Natural killer cell (primary cell): ENCODE results near the gene PEX7. TPM values are rescaled to one million over a fixed set of nuclear protein-coding genes. Genes with fewer than 3 reads are reported as not detected.
"Not testable (repeated sequence)": the region's sequence is repeated elsewhere in the genome, so short reads cannot be mapped to it uniquely, and the experiment has no call there.

Source experiments
- ATAC-seq, 3 donors: fragments of 150-1000 bp in 2 of 3; fragments of 200-7000 bp in 1 of 3; cut with Tn5 transposase; 1 replicate in 1 of 3; 2 replicates in 2 of 3; pipeline ENCODE4 v1.10.0; 2021; ENCODE audit warnings: mild to moderate bottlenecking in 2 of 3, moderate library complexity in 2 of 3
- DNase-seq, 2 donors: peaks; one replicate each; pipeline versions ENCODE4 v3.0.0 to v3.0.0-alpha.2; 2013 to 2021; ENCODE audit warnings: mixed read lengths in 1 of 2
- H3K27ac ChIP-seq: one replicate; pipeline ENCODE4 v1.5.1; 2013; ENCODE audit warnings: mild to moderate bottlenecking, low read length
- H3K27me3 ChIP-seq: one replicate; pipeline ENCODE4 v1.6.1; 2013; ENCODE audit warnings: low read length; ENCODE audit not compliant: control insufficient read depth, insufficient read depth
- H3K36me3 ChIP-seq: one replicate; pipeline ENCODE4 v1.6.1; 2013; ENCODE audit warnings: low read length; ENCODE audit not compliant: control insufficient read depth, insufficient read depth
- H3K4me1 ChIP-seq: one replicate; pipeline ENCODE4 v1.6.1; 2013; ENCODE audit warnings: low read length; ENCODE audit not compliant: control insufficient read depth, insufficient read depth
- H3K4me3 ChIP-seq: one replicate; pipeline ENCODE4 v1.5.1; 2013; ENCODE audit warnings: low read length
- H3K9me3 ChIP-seq: one replicate; pipeline ENCODE4 v1.6.1; 2013; ENCODE audit warnings: low read length; ENCODE audit not compliant: control insufficient read depth, insufficient read depth
- H3K27ac Mint-ChIP-seq, 2 donors: one replicate each; pipeline ENCODE4 v1.8.0; 2022; ENCODE audit warnings: mild to moderate bottlenecking in 2 of 2, mixed read lengths in 2 of 2, moderate library complexity in 1 of 2
- H3K27me3 Mint-ChIP-seq, 2 donors: one replicate each; pipeline ENCODE4 v1.8.0; 2022; ENCODE audit warnings: low read depth in 2 of 2, mixed read lengths in 2 of 2
- H3K36me3 Mint-ChIP-seq: one replicate; pipeline ENCODE4 v1.8.0; 2022; ENCODE audit warnings: mixed read lengths
- H3K4me1 Mint-ChIP-seq, 2 donors: one replicate each; pipeline ENCODE4 v1.8.0; 2022; ENCODE audit warnings: mixed read lengths in 2 of 2
- H3K4me3 Mint-ChIP-seq: one replicate; pipeline ENCODE4 v1.8.0; 2022; ENCODE audit warnings: mild to moderate bottlenecking, moderate library complexity, mixed read lengths
- H3K9me3 Mint-ChIP-seq, 2 donors: one replicate each; pipeline ENCODE4 v1.8.0; 2022; ENCODE audit warnings: mixed read lengths in 2 of 2
- WGBS: methylation state at CpG from one replicate; pipeline ENCODE4 v1.1.7; 2013; ENCODE audit warnings: missing lambda C conversion rate; ENCODE audit not compliant: insufficient coverage; 5-methylcytosine and 5-hydroxymethylcytosine counted together
- intact Hi-C: fragments of 100-400 bp; cut with micrococcal nuclease; formaldehyde crosslinking; loops from one replicate; pipeline ENCODE4 v1.14.2; 2022
- total RNA-seq, 4 donors: library from RNA; stranded (reverse); fragments of 120-200 nt in 1 of 4; gene quantifications; one replicate each; pipeline versions ENCODE4 v1.2.3 to v1.2.4, GENCODE V29; 2013 to 2022
- TF ChIP-seq, protein P1 (sequence below): fragments of 200-600 bp; IDR thresholded peaks from one replicate; pipeline ENCODE4 v1.8.0; 2022; ENCODE audit warnings: antibody characterized with exemption

The PEX7 gene
- total RNA-seq, 3 donors from 2014 or later (not counting 1 experiment from before 2014, with no cell fraction given) = 2.4 to 3.6 (median 2.5) TPM

DNA sequence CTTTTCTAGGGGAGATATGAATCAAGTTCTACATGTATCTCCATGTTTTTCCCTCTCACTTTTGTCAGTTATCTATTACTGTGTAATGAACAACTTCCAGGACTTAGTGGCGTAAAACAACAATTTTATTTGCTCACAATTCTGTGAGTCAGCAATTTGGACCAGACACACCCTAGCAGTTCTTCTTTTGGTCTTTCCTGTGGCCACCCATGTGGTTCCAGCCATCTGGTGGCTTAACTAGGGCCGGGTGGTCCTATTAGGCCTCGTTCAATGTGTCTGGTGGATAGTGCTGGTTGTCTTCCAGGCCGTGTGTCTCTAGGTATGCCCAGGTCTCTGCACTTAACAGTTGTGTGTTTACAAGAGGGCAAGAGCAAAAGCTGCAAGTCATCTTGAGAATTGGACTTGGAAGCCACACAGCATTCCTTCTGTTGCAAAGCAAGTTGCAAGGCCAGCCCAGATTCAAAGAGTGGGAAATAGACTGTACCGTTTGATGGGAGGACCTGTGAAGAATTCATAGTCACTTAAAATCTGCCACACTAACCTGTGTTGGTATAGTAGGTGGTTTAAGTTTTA, 78.9 kb downstream of the PEX7 start:
- H3K9me3 Mint-ChIP-seq = no peaks in the 10 kb centered on the region
- H3K4me1 ChIP-seq = no peaks in the 10 kb centered on the region
- peaks cover 15% of the 10 kb centered on the region for H3K36me3 Mint-ChIP-seq
- intact Hi-C loops = no loop called here
- TF ChIP-seq, protein P1, sequence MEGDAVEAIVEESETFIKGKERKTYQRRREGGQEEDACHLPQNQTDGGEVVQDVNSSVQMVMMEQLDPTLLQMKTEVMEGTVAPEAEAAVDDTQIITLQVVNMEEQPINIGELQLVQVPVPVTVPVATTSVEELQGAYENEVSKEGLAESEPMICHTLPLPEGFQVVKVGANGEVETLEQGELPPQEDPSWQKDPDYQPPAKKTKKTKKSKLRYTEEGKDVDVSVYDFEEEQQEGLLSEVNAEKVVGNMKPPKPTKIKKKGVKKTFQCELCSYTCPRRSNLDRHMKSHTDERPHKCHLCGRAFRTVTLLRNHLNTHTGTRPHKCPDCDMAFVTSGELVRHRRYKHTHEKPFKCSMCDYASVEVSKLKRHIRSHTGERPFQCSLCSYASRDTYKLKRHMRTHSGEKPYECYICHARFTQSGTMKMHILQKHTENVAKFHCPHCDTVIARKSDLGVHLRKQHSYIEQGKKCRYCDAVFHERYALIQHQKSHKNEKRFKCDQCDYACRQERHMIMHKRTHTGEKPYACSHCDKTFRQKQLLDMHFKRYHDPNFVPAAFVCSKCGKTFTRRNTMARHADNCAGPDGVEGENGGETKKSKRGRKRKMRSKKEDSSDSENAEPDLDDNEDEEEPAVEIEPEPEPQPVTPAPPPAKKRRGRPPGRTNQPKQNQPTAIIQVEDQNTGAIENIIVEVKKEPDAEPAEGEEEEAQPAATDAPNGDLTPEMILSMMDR = no peak
- no peaks in the 10 kb centered on the region for H3K9me3 ChIP-seq
- no peak overlapping the region for H3K4me3 ChIP-seq
- H3K4me1 Mint-ChIP-seq = no peaks in the 10 kb centered on the region
- H3K36me3 ChIP-seq = peaks cover 6% of the 10 kb centered on the region
- no peaks in the 10 kb centered on the region for H3K27me3 ChIP-seq
- no peak overlapping the region for H3K4me3 Mint-ChIP-seq
- H3K27ac Mint-ChIP-seq = no peak overlapping the region
- no peak for ATAC-seq
- H3K27ac ChIP-seq = no peak overlapping the region
- 93% methylated on average over 5 of the region's 5 CpGs for WGBS
- no peak for DNase-seq
- H3K27me3 Mint-ChIP-seq = no peaks in the 10 kb centered on the region

GRCh38 chr6:136904477-136904876, 82.1 kb downstream of the PEX7 start:
- H3K27me3 Mint-ChIP-seq, H3K4me1 Mint-ChIP-seq, H3K9me3 Mint-ChIP-seq, DNase-seq, H3K9me3 ChIP-seq, H3K27me3 ChIP-seq, intact Hi-C loops, ATAC-seq, H3K4me3 ChIP-seq, H3K27ac ChIP-seq, H3K27ac Mint-ChIP-seq, H3K4me1 ChIP-seq, H3K36me3 ChIP-seq, H3K4me3 Mint-ChIP-seq: not testable (repeated sequence)
- whole genome bisulfite sequencing = over 99% methylated on average over 3 of the region's 3 CpGs
- peaks cover 15% of the 10 kb centered on the region for H3K36me3 Mint-ChIP-seq

DNA sequence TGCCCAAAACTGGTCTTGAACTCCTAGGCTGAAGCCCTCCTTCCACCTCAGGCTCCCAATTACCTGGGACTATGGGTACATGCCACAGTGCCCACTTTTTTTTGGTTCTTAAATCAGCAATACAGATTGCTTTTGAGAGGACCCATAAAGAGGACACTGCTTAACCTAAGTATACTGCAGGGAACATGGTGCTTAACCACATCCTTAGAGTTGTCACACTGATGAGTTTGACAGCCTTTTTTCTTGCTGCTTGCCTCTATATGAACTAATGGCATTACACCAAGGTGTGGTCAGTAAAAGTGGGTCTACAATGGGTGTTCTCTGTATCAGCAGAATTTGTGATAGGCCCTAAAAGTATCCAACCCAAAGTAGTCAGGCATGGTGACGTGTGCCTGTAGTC, 92.6 kb downstream of the PEX7 start:
- peaks cover 5% of the 10 kb centered on the region for H3K36me3 ChIP-seq
- DNase-seq (no peak), ATAC-seq (peak in 2 of 3 donors; percentile 54 to 71)
- TF ChIP-seq, protein P1 = no peak
- no peaks in the 10 kb centered on the region for H3K9me3 ChIP-seq
- Mint-ChIP-seq H3K4me1 (peaks cover 5 to 9% of the 10 kb centered on the region in 2 donors), H3K9me3 (no peaks in the 10 kb centered on the region), H3K36me3 (no peaks in the 10 kb centered on the region), H3K27me3 (peaks cover 6 to 14% of the 10 kb centered on the region in 2 donors), H3K4me3 (no peak overlapping the region), H3K27ac (no peak overlapping the region)
- H3K27me3 ChIP-seq = no peaks in the 10 kb centered on the region
- H3K27ac ChIP-seq = no peak overlapping the region
- WGBS = 73% methylated on average over 1 of the region's 1 CpG
- no peaks in the 10 kb centered on the region for H3K4me1 ChIP-seq
- no peak overlapping the region for H3K4me3 ChIP-seq
- intact Hi-C loops = no loop called here

DNA sequence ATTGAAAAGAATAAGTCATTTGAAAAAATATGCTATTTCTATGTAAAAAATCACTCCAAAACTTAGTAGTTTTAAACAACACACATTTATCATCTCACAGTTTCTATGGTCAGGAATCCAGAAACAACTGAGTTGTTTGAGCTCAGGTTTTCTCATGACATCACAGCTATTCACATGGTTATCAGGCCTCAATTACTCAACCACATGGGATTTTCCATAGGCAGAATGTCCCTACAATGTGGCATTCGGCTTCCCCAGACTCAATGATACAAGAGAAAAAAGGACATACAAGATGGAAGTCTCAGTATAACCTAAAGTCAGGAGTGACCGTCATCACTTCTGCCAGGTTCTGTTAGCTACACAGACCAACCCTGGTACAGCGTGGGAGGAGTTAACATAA, 96.3 kb downstream of the PEX7 start:
- Mint-ChIP-seq H3K27ac (no peak overlapping the region), H3K4me3 (no peak overlapping the region), H3K4me1 (peaks cover 28 to 35% of the 10 kb centered on the region in 2 donors), H3K36me3 (no peaks in the 10 kb centered on the region), H3K27me3 (peaks cover 22 to 35% of the 10 kb centered on the region in 2 donors), H3K9me3 (no peaks in the 10 kb centered on the region)
- Histone ChIP-seq H3K27me3 (peaks cover 22% of the 10 kb centered on the region), H3K4me1 (peaks cover 36% of the 10 kb centered on the region), H3K4me3 (no peak overlapping the region), H3K36me3 (no peaks in the 10 kb centered on the region), H3K27ac (no peak overlapping the region), H3K9me3 (no peaks in the 10 kb centered on the region)
- intact Hi-C loops = no loop called here
- WGBS = 90% methylated on average over 3 of the region's 3 CpGs
- DNase-seq (no peak), ATAC-seq (no peak)
- TF ChIP-seq, protein P1 = no peak
